GM19467 (cell line): ENCODE data around the gene MMP23B.
"Not testable (repeated sequence)": the region's sequence is repeated elsewhere in the genome, so short reads cannot be mapped to it uniquely, and the experiment has no call there.

Experiments used
- ATAC-seq: cut with Tn5 transposase; IDR thresholded peaks from one replicate; pipeline ENCODE4 v1.9.1; 2021; ENCODE audit warnings: mild to moderate bottlenecking, moderate library complexity; ENCODE audit not compliant: unreplicated experiment

The MMP23B gene

DNA sequence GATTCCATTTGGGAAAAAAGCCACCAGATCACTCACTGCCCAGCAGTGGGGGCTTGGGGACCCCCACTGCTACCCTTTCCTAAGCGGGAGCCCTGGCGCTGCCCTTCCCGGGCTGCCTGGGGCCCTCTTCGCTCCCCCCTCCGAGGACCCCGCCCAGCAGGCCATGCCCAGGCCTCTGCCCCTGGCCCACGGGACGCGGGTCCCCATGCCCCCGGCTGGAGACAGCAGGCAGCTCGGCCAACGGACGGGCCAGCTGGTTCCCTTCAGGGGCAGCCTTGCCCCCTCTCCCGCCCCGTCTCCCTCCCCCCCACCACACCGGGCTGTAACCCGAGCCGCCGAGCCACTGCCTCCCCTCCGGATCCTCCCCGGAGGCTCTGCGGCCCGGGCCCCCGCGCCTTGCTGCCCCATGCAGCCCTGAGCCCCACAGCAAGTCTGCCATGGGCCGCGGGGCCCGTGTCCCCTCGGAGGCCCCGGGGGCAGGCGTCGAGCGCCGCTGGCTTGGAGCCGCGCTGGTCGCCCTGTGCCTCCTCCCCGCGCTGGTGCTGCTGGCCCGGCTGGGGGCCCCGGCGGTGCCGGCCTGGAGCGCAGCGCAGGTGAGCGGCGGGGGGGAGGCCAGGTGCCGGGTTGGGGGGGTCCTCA lies at the start of gene MMP23B:
Gene MMP23B (plus strand): TSS at position 392 of the 639 bp plus-strand sequence. CDS start 46 bp downstream, at position 438.
- ATAC-seq: no peak

DNA sequence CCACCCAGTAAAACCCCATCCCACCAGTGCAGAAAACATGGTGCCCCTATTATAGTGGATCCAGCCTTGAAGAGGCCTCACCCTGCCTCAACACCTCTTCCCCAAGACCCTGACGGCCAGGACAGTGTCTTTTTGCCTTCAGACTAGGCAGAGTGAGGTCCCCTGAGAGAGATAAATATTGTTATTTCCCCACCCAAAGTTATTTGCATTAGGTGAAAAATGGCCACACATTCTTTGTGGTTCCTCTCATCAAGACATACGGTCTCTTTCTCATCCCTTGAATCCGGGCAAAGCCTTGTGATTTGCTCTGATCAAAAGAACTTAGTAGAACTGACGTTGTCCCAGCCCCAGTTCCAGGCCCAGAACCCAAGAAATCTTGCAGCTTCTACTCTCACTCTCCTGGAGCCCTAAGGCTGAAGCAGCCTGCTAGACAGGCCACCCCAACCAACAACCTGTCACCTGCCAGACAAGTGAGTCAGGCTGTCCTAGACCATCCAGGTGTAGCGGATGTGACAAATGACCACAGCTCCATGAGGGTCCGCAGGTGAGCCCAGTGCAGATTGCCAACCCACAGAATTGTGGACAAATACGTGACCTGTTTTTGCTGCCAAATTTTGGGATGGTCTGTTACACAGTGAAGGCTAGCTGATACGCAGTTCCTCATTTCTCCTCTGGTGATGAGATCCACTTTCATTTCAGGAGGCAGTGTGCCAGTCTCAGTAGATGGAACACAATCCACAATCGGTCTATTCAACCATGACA lies 49.2 kb upstream of the MMP23B start:
- no peak for ATAC-seq

DNA sequence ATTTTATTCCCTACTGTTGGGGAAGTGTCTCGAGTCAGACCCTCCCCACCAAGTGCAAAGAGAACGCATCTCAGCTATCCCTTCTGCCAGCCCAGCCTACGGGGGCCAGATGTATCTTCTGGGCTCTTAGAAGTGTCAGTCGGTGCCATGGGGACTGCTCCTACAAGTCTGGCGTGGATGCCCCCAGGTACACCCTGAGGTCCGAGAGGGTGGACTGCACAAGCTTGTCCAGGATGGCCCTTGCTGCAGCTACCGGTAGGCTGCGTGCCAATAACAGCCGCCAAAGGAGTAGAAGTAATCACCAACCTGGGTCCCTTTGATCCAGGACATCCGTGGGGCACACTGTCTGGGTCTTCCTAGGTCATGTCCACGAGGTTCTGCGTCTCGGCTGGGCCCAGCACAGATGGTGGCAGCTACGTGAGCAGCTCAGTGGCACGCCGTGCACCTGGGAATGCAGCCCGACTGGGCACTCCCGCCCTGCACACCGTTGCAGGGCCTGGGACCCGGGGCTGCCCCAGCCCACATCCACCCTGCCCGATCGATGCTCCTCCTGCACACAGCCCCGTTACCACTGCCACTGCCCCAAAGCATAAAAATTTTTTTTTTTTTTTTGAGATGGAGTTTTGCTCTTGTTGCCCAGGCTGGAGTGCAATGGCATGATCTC lies 48.5 kb upstream of the MMP23B start:
- ATAC-seq: no peak

DNA sequence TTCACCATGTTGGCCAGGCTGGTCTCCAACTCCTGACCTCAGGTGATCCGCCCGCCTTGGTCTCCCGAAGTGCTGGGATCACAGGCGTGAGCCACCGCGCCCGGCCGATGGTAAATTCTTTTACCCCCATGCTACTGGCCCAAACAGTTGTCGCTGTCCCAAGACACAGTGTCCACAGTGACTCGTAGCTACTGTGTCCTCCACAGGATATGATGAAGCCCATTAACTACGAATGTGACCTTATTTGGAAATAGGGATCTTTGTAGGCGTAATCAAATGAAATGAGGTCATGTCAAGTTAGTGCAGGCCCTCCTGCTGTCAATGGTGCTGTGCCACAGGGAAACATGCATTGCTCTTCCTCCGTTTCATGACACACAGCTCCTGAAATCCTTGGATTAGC lies 40.5 kb upstream of the MMP23B start:
- ATAC-seq: no peak

DNA sequence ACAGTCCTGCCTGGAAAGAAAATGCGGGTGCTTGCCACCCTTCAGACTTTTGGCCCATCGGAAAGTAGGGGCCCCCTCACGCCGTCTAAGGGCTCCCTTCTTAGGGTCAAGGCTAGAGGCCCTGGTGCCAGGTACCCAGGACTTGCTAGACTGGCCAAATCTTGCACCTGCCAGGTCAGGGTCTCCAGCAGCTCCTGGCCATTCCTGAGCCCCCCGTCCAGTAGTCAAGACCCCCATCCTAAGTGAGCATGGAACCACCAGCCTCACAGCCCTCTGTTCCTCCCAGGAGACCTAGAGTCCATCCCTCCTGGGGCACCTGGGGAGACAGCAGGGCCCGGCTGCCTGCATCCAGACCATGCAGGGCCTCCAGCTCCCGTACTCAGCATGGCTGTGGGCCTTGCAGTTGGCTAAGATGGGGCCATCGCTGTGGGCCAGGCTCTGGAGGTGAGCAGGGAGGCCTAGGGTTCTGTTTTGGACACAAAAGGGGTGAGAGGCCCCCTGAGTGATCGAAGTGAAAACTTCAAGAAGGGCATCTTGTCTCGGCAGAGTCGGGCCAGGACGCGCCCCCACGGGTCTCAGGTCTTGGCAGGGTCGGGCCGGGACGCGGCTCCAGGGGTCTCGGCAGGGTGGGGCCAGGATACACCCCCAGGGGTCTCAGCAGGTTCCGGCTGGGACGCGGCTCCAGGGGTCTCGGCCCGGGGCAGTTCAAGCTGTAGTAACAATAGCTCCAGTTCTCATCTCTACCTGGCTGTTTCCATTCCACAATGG lies 38.0 kb upstream of the MMP23B start:
- no peak for ATAC-seq

DNA sequence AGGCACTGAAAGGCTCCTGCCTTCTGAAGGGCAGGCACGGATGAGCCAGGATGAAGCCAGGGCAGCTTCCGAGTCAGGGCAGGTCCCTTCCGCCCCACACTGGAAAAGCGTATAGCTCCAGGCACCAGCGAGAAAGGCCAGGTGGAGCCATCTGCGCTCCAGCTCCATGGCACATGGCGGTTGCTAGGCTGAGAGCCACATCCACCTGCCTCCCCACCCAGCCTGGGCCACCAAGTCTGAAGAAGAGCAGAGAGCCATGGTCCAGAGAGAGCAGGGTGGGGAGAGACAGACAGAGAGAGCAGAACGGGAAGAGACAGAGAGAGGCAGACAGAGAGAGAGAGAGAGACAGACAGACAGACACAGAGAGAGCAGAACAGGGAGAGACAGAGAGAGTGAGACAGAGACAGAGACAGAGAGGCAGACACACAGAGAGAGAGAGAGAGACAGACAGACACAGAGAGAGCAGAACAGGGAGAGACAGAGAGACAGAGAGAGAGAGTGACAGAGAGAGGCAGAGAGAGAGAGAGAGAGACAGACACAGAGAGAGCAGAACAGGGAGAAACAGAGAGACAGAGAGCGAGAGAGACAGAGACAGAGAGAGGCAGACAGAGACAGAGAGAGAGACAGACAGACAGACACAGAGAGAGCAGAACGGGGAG lies 37.2 kb upstream of the MMP23B start:
- ATAC-seq: no peak

DNA sequence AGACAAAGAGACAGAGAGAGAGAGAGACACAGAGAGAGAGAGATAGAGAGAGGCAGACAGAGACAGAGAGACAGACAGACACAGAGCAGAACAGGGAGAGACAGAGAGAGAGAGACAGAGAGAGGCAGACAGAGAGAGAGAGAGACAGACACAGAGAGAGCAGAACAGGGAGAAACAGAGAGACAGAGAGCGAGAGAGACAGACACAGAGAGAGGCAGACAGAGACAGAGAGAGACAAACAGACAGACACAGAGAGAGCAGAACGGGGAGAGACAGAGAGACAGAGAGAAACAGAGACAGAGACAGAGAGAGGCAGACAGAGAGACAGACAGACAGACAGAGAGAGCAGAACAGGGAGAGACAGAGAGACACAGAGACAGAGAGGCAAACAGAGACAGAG lies 36.6 kb upstream of the MMP23B start:
- not testable (repeated sequence) for ATAC-seq

DNA sequence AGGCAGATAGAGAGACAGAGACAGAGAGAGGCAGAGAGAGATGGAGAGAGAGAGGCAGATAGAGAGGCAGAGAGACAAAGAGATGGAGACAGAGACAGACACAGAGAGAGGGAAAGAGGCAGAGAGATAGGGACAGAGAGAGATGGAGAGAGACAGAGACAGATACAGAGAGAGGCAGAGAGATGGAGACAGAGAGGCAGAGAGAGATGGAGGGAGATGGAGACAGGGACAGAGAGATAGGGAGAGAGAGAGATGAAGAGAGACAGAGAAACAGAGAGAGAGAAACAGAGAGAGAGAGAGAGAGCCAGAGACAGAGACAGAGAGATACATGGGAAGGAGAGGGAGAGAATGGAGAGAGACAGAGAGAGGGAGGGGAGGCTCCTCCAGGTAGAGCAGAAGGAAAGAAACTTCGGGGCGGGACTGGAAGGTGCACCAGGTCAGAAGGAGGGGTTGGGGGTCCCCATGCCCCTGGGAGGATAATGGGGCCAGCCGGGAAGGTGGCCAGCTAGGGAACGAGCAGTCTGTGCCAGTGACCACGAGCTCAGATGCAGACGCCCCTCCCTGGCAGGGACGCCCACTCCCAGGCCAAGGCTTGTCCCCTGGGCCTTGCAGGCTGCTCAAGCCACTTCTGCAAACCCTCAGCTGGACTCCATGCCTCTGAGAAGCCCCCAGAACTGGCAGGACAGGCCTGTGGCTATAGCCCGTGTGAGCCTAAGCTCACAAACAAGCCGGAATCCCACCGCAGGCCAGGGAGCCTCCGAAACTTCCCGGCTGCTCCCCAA lies 35.3 kb upstream of the MMP23B start:
- no peak for ATAC-seq

DNA sequence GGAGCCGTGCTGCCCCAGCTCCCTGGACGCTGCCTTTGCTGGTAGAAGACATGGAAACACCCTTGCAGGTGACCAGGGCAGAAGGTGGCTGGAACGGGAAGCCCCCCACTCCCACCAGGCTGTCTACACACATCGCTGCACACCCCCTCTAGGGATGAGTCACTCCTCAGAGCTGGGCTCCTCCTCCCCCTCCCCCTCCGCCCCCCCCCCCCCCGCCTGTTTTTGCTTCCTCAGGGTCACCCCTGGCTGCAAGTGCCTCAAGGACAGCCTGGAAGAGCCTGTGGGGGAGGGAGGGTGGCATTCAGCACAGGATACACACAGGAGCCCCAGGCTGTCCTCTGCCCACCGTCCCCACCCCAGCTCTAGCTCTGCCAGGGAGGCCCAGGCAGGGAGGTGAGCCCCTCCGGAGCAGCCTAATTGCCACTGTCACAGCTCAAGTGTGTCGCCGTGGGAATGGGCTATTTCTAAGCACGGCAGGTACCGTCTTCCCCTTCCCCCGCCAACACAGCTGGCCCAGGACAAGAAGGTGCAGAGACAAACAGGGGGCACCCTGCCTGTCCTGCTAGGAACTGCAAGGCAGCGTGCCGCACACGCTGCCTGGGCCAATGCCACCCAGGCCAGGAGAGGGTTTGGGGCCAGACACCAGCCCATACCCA lies 34.6 kb upstream of the MMP23B start:
- no peak for ATAC-seq

DNA sequence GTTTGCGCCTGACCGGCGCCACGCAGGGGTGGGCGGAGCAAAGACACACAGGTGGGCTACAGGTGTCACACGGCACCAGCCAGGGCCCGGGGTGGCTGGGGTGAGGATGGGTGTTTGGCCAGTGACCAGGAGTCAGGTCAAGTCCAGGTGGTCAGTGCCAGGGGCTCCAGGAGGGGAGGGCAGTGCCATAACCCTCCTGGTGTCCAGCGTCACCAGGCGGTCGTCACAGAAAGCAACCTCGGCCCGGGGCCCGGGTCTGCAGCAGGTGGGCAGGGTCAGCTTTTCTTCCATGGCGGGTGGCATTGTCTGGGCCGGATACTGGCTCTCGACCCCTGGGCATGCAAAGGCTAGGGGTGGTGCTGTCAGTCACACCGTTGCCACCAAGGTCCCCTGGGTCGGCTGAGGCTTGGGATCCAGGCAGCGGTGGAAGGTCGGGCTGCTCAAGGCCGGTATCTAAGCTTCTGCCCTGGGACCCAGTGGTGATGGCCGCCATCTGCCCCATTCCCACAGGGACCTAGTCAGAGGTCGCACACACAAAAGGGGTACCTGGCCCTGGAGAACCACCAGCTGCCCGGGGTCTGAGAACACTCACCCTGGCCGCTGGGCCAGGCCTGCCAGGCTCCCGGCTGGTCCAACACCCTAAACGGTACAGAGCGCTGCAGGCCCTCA lies 33.8 kb upstream of the MMP23B start:
- ATAC-seq: no peak

DNA sequence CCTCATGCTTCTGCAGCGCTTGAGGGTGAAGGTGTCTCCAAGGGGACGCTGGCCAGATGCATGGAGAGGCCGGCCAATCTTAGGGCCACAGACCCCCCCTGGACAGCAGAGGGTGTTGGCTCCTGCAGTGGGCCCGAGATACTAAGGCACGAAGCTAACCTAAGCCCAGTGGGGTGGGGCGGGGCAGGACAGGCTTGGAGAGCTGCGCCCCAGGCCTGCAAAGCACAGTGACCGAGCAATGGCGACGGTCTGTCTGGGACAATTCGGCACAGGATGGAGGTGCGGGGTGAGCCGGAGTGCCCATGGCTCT lies 33.3 kb upstream of the MMP23B start:
- no peak for ATAC-seq

DNA sequence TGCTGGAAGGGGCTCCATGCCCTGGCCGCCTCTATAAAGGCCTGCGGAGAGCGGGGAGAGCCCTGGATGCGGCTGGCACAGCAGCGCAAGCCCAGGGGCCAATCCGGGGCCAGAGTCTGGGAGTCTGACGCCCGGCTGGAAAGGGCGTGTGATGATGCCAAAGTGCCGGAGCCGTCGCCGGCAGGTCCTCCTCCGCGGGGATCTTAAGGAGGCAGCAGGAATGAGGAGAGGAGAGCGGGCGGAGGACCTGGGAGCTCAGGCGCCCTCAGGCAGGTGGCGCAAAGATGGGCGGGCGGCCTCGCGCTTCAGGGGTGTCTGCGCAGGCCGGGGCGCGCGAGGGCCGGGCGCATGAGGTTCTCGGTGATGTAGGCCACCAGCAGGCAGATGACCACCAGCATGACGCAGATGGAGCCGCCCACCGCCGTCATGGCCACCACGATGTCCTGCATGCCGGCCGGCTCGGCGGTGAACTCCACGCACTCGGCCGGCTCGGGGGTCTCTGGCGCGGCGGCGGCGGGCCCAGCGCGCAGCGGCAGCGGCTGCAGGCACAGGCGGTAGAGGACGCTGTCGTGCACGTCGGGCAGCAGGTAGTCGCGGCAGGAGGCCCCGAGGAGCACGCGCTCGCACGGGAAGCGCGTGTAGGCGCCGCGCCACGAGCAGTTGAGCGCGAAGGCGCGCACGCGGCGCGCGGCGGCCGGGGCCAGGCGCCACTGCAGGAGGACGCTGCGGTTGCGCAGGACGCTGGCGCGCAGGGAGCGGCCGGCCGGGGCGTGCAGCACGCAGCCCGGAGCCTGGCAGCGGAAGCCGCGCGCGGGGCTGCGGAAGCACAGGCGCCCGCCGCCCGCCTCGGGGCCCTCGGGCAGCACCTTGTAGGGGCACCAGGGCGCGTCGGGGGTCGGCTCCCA lies 32.7 kb upstream of the MMP23B start:
- no peak for ATAC-seq

DNA sequence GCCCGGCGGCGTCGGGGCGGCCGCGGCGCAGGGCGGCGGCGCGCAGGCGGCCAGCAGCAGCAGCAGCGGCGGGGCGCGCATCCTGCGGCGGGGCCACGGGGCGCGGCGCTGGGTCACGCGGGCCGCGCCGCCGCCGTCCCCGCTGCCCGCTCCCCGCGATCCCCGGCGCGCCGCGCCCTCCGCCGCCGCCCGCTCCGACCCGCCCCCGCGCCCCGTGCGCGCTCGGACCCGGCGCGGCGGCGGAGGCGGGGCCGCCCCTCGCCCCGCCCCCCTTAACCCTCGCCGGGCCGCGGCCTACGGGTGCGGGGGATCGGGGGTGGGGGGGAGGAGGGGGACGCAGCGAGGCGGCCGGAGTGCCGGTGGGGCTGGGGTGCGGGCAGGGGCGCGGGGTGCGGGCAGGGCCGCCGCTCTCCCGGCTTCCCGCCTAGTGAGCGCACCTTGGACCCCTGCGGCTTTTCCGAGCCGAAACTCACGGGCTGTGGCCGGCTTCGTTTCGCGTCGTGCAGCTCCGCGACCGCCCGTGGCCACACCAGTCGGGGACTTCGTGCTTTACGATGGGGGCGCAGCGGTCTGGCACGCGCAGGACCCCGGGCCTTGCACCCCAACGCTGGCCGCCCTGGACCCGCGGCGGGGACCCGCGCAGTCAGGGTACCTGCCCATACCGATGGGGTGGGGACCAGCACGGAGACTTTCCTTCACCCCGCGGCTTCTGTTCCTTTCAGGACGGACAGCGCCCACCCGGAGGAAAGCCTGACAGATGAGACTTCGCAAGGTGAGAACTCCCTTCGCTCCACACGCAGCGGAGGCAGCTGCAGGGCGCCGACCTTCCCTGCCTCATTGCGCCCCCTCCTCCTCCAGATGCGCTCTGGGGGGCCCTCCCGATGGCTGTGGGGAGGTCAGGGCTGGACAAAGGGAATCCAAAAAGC lies 31.8 kb upstream of the MMP23B start, which contains the start of gene FNDC10:
Gene FNDC10 (minus strand): TSS at position 201 of the 926 bp plus-strand sequence. CDS start 120 bp downstream, at position 81.
- no peak for ATAC-seq

DNA sequence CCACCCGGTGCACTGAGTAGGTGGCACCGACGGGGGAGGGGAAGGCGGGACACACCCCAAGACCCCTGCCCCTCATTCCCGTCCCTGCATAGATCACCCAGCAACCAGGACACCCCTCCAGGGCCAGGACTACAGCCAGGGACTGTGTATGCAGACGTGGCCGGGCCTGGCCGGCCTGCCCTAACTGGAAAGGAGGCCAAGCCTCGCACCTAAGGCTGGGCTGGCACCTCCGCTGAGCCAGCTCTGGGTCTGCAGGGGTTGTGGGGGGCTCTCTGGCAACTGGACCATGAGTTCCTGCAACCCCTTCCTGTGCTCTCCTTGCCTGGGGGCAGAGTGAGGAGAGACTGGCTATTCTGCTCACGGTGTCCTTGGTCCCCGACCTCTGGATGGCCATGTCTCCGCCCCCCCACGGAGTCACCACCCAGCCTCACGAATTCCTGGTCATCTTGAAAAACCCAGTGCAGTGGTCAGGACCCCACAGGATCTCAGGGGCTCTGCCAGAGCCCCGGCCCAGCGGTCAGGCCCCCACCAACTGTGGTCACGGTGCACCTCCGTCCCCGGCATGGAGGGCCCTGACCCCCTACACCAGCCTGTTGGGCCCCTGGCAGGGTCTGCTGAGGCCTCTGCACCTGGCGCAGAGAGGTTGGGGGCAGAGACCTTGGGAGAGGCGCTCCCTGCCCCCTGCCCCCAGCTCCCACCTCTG lies 31.0 kb upstream of the MMP23B start:
- no peak for ATAC-seq

DNA sequence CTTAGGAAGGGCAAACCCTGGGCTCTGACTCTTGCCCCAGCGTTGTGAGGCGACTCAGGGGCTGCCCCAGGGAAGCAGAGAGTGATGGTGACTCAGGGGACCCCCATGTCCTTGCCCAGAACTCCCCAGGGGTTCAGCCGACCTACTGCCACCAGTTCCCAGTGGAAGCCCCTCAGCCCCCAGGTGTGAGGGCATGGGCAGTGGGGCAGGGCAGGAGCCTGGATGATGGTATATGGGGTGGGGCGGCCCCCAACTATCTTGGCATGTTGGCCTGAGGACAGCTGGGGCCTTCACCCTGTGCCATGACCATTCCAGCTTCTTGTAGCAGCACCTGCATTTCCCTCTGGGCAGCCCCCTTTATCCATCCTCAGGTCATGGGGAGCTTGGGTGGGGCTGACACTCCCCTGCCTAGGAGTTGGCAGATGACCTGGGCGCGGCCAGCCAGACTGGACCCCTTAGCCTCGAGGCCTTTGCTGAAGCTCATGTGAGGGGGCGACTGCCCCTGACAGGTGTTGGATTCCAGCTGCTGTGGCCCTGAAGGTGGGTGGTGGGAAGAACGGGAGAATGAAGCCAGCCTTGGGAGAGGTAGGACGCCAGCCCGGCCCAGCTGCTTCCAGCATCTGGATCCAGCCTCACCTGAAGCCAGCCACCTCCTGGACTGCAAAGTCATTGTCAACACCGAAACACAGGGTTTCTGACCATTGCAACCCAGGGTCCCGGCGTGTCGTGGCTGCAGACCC lies 30.2 kb upstream of the MMP23B start:
- no peak for ATAC-seq
